Effector memory CD8-positive, alpha-beta T cell (primary cell): ENCODE data around the gene ABCA13.

ENCODE experiments used
- ATAC-seq: fragments of 150-1000 bp; cut with Tn5 transposase; replicated peaks from 2 replicates; pipeline ENCODE4 v1.10.0; 2021; ENCODE audit warnings: mild to moderate bottlenecking, moderate library complexity
- DNase-seq, 3 experiments: peaks; one replicate each; pipeline ENCODE4 v3.0.0; 2021
- H3K27ac Mint-ChIP-seq, 2 donors: one replicate each; pipeline ENCODE4 v1.8.0; 2022; ENCODE audit warnings: mild to moderate bottlenecking in 2 of 2, mixed read lengths in 2 of 2, moderate library complexity in 2 of 2
- H3K27me3 Mint-ChIP-seq, 2 donors: one replicate each; pipeline ENCODE4 v1.8.0; 2022; ENCODE audit warnings: mixed read lengths in 2 of 2
- H3K36me3 Mint-ChIP-seq: one replicate; pipeline ENCODE4 v1.8.0; 2022; ENCODE audit warnings: mild to moderate bottlenecking, moderate library complexity, mixed read lengths; ENCODE audit not compliant: insufficient read depth
- H3K4me1 Mint-ChIP-seq, 2 donors: one replicate each; pipeline ENCODE4 v1.8.0; 2022; ENCODE audit warnings: low read depth in 2 of 2, mixed read lengths in 2 of 2
- H3K4me3 Mint-ChIP-seq, 2 donors: one replicate each; pipeline ENCODE4 v1.8.0; 2022; ENCODE audit warnings: mild to moderate bottlenecking in 2 of 2, mixed read lengths in 2 of 2, moderate library complexity in 2 of 2
- H3K9me3 Mint-ChIP-seq, 2 donors: one replicate each; pipeline ENCODE4 v1.8.0; 2022; ENCODE audit warnings: mixed read lengths in 2 of 2

ABCA13 gene

DNA sequence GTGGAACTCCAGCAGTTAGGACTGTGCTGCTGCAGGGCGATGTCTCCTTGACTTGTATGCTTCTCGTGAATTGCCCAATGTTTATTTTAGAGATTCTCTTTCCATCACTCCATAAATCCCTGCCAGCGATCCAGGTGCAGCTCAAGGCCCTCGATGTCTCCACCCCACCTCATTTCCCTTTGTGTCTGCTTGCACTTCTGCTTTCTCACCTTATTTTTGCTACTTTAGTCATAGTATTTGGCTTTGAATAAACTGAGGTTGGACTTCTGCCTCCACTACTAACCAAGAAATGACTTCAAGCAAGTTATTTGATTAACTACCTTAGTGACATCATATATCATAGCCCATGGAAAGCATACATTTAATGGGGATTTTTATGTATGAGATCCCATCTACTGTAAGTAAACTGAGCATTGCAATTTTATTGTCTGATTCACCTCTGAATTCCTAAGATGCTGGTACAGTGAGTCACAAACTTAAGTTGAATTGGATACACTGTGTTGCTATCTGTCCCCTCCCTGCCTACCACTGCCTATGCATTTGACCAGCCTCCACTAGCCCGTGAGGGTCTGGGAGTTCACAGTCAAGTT lies 255.8 kb downstream of the ABCA13 start:
- H3K27me3 Mint-ChIP-seq: no peaks in the 10 kb centered on the region
- DNase-seq (no peak), ATAC-seq (no peak)
- no peaks in the 10 kb centered on the region for H3K9me3 Mint-ChIP-seq
- no peaks in the 10 kb centered on the region for H3K36me3 Mint-ChIP-seq
- no peak overlapping the region for H3K27ac Mint-ChIP-seq
- no peak overlapping the region for H3K4me3 Mint-ChIP-seq
- no peaks in the 10 kb centered on the region for H3K4me1 Mint-ChIP-seq

DNA sequence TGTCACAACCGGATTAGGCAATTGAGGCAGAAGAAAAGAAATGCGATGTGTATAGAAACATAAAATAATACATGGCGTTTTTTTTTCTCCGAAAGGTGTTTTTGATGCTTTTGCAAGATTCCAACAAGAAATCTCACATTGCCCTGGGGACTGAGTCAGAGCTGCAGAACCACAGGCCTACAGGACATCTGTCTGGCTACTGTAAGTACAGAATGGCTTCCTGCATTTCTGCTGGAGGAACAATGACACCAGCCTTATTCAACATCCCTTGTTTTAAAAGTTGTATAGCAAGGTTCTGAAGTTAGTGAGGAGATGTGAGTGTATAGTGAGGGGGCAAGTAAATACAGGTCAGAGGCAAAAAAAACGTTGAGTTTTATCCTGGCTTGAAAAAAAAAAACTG lies 256.4 kb downstream of the ABCA13 start:
- Mint-ChIP-seq H3K27ac (no peak overlapping the region), H3K27me3 (no peaks in the 10 kb centered on the region), H3K36me3 (no peaks in the 10 kb centered on the region), H3K4me3 (no peak overlapping the region), H3K4me1 (no peaks in the 10 kb centered on the region), H3K9me3 (no peaks in the 10 kb centered on the region)
- no peak for ATAC-seq
- no peak for DNase-seq

DNA sequence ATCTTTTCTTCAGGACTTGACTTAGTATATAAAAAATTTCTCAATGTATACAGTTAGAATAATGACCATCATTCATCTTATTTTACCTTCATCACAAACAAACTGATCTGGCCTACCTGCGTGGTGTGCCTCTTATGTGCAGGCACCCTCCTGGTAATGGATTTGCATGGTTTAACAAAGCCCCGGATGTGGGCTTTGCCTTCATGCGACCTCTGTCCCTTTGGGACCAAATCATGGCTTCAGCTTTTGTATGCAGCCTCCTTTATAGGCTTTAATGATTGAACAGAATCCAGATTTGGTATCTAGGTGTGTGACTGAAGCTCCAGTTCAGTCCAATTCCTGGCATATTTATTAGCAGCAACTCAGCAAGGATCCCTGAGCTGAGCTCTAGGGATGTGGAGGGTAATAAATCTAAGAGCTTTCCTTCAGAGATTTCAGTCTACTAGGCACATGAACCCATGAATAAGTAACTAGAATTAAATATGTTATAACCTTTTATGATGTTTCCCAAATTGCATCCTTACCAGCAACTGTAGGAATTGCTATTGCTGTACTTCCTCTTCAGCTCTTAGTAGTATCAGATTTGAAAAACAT lies 256.9 kb downstream of the ABCA13 start:
- no peak overlapping the region for H3K4me3 Mint-ChIP-seq
- H3K36me3 Mint-ChIP-seq: no peaks in the 10 kb centered on the region
- no peaks in the 10 kb centered on the region for H3K9me3 Mint-ChIP-seq
- no peaks in the 10 kb centered on the region for H3K4me1 Mint-ChIP-seq
- no peak for DNase-seq
- H3K27me3 Mint-ChIP-seq: no peaks in the 10 kb centered on the region
- ATAC-seq: no peak
- H3K27ac Mint-ChIP-seq: no peak overlapping the region

DNA sequence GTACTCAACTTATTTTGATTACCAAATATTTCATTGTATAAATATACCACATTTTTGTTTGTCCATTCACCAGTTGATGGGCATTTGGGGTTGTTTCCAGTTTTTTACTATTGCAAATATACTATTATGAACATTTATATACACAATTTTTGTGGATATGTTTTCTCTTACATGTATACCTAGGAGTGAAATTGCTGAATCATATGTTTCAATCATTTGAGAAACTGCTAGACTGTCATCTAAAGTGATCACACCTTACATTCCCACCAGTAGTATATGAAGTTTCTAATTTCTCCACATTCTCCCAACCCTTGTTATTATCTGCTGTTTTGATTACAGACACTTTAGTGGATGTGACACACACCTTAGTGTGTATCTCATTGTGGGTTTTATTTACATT lies 257.9 kb downstream of the ABCA13 start:
- no peak for ATAC-seq
- H3K4me3 Mint-ChIP-seq: no peak overlapping the region
- no peaks in the 10 kb centered on the region for H3K4me1 Mint-ChIP-seq
- no peak overlapping the region for H3K27ac Mint-ChIP-seq
- DNase-seq: no peak
- H3K27me3 Mint-ChIP-seq: no peaks in the 10 kb centered on the region
- no peaks in the 10 kb centered on the region for H3K36me3 Mint-ChIP-seq
- H3K9me3 Mint-ChIP-seq: no peaks in the 10 kb centered on the region

DNA sequence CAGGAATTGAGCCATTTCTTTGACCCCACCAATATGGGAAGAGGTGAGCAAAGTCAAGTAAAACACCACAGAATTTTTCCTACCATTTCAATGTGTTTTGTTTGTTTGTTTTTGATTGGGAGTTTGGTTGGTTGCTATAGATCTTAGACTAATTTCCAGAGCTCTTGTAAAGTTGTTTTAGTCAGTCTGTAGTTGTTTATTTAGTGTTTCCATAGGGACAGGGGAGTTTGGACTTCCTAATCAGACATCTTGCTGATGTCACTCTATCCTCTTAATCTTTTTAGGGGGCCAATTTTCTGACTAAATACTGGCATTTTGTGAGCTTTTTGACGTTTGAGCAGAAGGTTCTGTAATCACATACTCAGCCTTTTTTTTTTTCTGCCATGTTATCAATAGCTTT lies 266.9 kb downstream of the ABCA13 start:
- Mint-ChIP-seq H3K36me3 (no peaks in the 10 kb centered on the region), H3K4me1 (no peaks in the 10 kb centered on the region), H3K9me3 (peaks cover 2 to 20% of the 10 kb centered on the region in 2 donors), H3K4me3 (no peak overlapping the region), H3K27ac (no peak overlapping the region), H3K27me3 (no peaks in the 10 kb centered on the region)
- no peak for DNase-seq
- ATAC-seq: no peak

DNA sequence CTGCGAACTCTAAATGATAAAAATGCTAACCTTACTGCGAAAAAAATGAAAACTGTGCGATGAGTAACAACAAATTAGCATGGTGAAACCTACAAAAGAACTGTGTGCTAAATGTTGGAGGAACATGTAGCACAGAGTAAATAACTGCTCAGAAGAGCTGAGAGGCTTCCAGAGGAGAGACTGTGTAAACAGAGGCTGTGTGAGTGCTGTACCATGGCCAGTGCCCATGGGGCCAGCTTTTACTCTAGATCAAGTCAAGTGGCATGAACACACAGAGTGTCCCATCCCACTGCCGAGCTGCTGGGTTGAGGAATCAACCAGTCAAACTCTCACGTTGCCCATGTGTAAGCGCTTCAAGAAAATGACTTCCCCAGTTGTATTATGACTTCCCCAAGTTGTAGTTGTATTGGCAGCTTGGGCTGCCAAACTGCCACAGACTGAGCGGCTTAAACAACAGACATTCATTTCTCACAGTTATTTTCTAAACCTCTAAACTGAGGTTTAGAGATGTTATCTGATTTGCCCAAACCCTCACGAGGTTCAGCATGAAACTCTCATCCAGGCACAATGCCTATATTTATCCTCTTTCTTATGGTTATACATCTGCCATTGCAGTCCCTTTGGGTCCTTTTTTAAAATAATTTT lies 270.7 kb downstream of the ABCA13 start:
- H3K9me3 Mint-ChIP-seq: peaks cover 15 to 47% of the 10 kb centered on the region in 2 donors
- no peak overlapping the region for H3K4me3 Mint-ChIP-seq
- ATAC-seq (no peak), DNase-seq (no peak)
- H3K36me3 Mint-ChIP-seq: no peaks in the 10 kb centered on the region
- peaks cover 0 to 4% of the 10 kb centered on the region in 2 donors for H3K4me1 Mint-ChIP-seq
- no peaks in the 10 kb centered on the region for H3K27me3 Mint-ChIP-seq
- H3K27ac Mint-ChIP-seq: no peak overlapping the region

DNA sequence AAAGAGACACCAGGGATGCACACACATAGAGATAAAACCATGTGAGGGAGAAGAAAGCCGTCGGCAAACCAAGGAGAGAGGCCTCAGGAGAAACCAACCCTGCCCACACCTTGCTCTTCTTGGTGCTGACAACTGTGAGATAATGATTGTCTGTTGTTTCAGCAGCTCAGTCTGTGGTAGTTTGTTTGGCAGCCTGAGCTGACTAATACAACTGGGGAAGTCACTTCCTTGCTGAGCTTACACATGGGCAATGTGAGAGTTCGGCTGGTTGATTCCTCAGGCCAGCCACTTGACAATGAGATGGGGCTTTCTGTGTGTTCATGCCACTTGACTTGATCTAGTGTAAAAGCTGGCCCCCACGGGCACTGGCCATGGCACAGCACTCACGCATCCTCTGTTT lies 271.8 kb downstream of the ABCA13 start:
- ATAC-seq: no peak
- Mint-ChIP-seq H3K4me3 (no peak overlapping the region), H3K9me3 (peaks cover 15 to 39% of the 10 kb centered on the region in 2 donors), H3K4me1 (peaks cover 0 to 4% of the 10 kb centered on the region in 2 donors), H3K36me3 (no peaks in the 10 kb centered on the region), H3K27me3 (no peaks in the 10 kb centered on the region), H3K27ac (no peak overlapping the region)
- DNase-seq: no peak

DNA sequence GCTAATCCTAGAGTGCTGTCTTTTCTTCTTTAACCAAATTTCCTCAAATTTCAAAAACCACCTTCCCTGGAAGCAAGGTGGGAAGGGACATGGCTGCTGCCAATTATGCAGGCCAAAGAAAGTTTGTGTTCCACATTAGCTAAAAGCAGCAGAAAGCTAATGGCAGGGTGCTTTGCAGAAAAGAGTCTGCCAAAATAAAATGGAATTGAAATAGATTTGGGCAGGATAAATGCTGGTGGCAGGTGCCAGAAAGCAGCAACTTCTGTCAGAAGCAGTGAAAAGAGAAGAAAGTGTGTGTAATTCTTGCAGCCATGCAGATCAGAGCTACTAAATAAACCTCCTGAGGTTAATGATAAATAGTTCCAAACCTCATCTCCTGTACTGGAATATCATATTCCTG lies 275.5 kb downstream of the ABCA13 start:
- ATAC-seq (no peak), DNase-seq (no peak)
- H3K4me3 Mint-ChIP-seq: no peak overlapping the region
- no peaks in the 10 kb centered on the region for H3K36me3 Mint-ChIP-seq
- peaks cover 0 to 4% of the 10 kb centered on the region in 2 donors for H3K4me1 Mint-ChIP-seq
- no peaks in the 10 kb centered on the region for H3K27me3 Mint-ChIP-seq
- peaks cover 15 to 34% of the 10 kb centered on the region in 2 donors for H3K9me3 Mint-ChIP-seq
- no peak overlapping the region for H3K27ac Mint-ChIP-seq

DNA sequence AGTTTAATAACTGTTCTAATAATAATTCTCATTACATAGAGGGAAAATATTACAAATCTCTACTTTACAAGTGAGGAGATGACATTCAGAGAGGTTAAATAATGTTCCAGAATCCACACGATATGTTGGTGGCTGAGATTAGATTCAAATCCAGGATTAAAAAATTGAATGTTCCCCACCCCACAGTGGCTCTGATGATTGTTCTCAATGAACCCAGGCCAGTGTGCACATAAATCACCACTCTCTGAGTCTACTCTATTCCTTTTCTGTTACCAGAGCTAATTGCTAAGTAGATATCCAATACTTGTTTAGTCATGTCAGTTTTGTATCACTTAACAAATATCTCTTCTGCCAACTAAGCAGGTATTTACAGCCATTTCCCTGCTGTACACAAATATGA lies 281.0 kb downstream of the ABCA13 start:
- no peaks in the 10 kb centered on the region for H3K36me3 Mint-ChIP-seq
- ATAC-seq (no peak), DNase-seq (no peak)
- H3K4me3 Mint-ChIP-seq: no peak overlapping the region
- H3K4me1 Mint-ChIP-seq: no peaks in the 10 kb centered on the region
- no peaks in the 10 kb centered on the region for H3K27me3 Mint-ChIP-seq
- no peak overlapping the region for H3K27ac Mint-ChIP-seq
- H3K9me3 Mint-ChIP-seq: no peaks in the 10 kb centered on the region

DNA sequence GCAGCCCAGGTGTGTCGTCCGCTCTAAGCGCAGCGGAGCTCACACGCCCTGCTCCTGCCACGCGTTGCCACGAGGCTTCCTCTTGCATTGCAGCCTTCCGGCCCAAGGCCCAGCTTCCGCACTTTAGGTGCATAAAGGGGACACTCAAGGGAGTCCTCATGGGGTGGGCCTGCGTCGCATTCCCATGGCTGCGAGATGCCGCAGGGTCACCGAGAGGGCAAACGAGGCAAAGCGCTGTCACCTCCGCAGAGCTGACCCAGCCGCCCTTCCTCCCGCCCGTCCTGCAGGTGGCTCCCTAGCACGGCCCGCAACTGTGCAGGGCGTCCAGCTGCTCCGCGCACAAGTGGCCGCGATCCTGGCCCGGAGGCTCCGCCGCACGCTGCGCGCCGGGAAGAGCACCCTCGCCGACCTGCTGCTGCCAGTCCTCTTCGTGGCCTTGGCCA lies 283.5 kb downstream of the ABCA13 start:
- H3K4me3 Mint-ChIP-seq: no peak overlapping the region
- DNase-seq (no peak), ATAC-seq (no peak)
- no peaks in the 10 kb centered on the region for H3K36me3 Mint-ChIP-seq
- H3K27ac Mint-ChIP-seq: no peak overlapping the region
- no peaks in the 10 kb centered on the region for H3K27me3 Mint-ChIP-seq
- H3K9me3 Mint-ChIP-seq: no peaks in the 10 kb centered on the region
- H3K4me1 Mint-ChIP-seq: no peaks in the 10 kb centered on the region

DNA sequence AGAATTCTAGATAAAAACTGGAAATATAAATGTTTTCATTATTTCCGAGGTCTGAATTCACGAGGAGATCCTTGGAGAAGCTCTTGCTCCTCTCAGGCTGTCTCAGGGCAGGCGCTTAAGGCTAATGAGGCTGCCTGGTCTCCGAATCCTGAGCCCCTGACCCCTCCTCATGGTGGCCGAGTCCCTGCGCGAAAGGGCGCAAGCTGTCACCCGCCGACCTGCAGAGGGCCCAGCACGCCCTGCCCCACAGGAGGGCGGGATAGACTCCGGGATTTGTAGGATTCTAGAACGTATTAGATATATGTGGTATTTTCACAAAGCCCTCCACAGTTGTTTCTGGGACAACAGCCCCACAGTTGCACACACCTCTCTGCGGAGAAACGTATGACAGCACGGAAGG lies 284.1 kb downstream of the ABCA13 start:
- DNase-seq (no peak), ATAC-seq (no peak)
- no peaks in the 10 kb centered on the region for H3K36me3 Mint-ChIP-seq
- H3K27ac Mint-ChIP-seq: no peak overlapping the region
- no peaks in the 10 kb centered on the region for H3K4me1 Mint-ChIP-seq
- no peaks in the 10 kb centered on the region for H3K9me3 Mint-ChIP-seq
- H3K4me3 Mint-ChIP-seq: no peak overlapping the region
- no peaks in the 10 kb centered on the region for H3K27me3 Mint-ChIP-seq

DNA sequence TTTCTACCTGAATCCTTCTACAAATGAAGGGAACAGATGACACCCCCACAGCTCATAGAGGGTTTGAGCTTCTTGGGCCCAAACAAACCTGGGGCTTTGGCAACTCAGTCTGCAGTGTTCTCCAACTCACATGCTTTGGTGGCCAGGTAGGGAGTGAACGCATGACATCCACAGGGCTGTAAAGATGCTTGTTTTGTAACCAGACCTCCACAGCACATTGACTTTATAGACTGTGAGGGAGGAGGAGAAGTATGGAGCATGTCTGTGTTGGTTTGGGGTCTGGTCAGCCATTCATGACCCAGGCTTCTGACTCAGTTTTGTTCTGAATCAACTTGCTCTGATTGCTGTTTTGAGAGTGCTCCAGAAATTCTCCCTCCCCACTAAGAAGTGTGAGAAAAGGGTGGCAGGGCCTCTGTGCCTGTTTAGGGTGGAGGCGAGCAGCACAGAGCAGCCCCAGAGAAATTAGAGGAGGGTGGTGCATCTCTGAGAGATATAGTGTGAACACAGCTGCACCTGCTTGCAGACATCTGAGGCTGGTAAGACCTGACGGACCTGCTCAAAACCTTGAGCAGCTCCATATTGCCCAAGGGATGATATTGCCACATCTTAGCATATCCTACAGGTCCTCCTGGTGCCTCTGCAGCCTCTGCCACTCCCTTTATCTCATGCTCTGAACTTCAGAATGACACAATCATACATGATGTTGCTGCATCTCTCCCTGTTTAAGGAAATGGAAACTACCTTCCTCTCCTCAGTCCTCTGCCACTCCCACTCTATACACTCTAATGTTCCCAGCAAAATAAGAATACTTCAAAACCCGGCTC lies 287.7 kb downstream of the ABCA13 start:
- no peak for ATAC-seq
- no peaks in the 10 kb centered on the region for H3K4me1 Mint-ChIP-seq
- no peaks in the 10 kb centered on the region for H3K27me3 Mint-ChIP-seq

DNA sequence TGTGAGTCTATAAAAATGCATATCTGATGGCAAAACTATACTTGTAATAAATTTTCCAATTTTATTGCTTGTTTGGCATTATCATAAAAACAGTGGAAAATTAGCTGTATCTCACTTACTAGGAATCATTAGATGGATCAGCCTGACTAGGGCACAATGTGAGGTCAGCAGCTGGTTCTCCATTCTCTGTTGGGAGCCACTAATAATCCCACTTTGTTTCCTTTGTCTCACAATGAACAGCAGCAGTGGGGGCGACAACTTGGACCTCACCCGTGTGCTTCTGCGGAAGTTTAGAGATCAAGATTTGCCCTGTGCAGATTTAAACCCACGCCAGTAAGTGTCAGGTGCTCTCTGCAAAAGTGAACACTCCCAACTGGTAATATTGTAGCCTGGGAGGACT lies 295.5 kb downstream of the ABCA13 start:
- Mint-ChIP-seq H3K27ac (no peak overlapping the region), H3K4me3 (no peak overlapping the region), H3K36me3 (no peaks in the 10 kb centered on the region), H3K9me3 (peaks cover 1 to 2% of the 10 kb centered on the region in 2 donors), H3K4me1 (no peaks in the 10 kb centered on the region), H3K27me3 (no peaks in the 10 kb centered on the region)
- no peak for ATAC-seq
- no peak for DNase-seq

More for the DNA sequence above, 287.7 kb downstream of the ABCA13 start:
- Mint-ChIP-seq H3K27ac (no peak overlapping the region), H3K36me3 (no peaks in the 10 kb centered on the region), H3K4me3 (no peak overlapping the region), H3K9me3 (peaks cover 0 to 2% of the 10 kb centered on the region in 2 donors)
- DNase-seq: no peak
